NB4 (cell line): ENCODE data around the gene LRRC4B.

Source experiments
- DNase-seq: peaks from one replicate; pipeline ENCODE4 v3.0.0; 2010; ENCODE audit warnings: low read depth
- H3K4me3 ChIP-seq: one replicate; pipeline ENCODE4 v1.5.1; 2011; ENCODE audit warnings: mild to moderate bottlenecking, low read depth, low read length, moderate library complexity
- MYC ChIP-seq: IDR thresholded peaks from 2 replicates; pipeline ENCODE4 v1.6.1; 2011; ENCODE audit warnings: low read depth, low read length
- POLR2A ChIP-seq: IDR thresholded peaks from 2 replicates; pipeline ENCODE4 v1.6.1; 2011; ENCODE audit warnings: mild to moderate bottlenecking; ENCODE audit not compliant: insufficient read length; ENCODE audit errors: extremely low read depth
- TF ChIP-seq, protein P1 (sequence below): IDR thresholded peaks from 2 replicates; pipeline ENCODE4 v1.6.1; 2011; ENCODE audit warnings: low read depth, low read length
- TF ChIP-seq, protein P2 (sequence below): IDR thresholded peaks from one replicate; pipeline ENCODE4 v1.5.1; 2012; ENCODE audit warnings: low read depth, low read length

Gene LRRC4B

DNA sequence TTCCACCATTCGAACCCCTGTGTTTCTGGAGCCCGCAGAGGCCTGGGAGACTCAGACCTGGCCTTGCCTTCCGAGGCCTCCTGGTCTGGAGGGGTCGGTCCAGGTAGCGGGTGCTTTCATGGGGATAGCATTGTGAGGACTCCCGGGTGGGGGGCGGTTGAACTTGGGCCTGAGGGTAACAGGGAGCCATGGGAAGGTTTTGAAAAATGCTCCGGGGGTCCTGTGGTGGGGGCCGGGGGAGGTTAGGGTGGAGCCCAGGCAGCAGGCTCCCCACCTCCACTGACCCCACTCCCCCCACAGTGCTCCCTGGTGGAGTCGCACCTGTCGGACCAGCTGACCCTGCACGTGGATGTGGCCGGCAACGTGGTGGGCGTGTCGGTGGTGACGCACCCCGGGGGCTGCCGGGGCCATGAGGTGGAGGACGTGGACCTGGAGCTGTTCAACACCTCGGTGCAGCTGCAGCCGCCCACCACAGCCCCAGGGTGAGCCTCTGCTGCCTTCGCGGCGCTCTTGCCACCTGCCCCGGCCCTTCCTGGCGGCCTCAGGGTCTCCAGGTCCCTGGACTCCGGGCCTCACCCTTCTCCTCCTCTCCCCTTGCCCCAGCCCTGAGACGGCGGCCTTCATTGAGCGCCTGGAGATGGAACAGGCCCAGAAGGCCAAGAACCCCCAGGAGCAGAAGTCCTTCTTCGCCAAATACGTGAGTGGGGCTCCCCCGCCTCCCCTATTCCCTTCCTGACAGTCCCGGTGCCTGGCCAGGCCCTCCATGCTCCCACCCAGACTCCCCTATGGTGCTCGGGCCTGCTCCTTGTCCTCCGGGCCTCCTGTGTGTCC is 87.7 kb downstream of the LRRC4B start:
- H3K4me3 ChIP-seq, result no peak overlapping the region
- TF ChIP-seq, protein P1, sequence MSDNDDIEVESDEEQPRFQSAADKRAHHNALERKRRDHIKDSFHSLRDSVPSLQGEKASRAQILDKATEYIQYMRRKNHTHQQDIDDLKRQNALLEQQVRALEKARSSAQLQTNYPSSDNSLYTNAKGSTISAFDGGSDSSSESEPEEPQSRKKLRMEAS, result no peak
- TF ChIP-seq, protein P2, sequence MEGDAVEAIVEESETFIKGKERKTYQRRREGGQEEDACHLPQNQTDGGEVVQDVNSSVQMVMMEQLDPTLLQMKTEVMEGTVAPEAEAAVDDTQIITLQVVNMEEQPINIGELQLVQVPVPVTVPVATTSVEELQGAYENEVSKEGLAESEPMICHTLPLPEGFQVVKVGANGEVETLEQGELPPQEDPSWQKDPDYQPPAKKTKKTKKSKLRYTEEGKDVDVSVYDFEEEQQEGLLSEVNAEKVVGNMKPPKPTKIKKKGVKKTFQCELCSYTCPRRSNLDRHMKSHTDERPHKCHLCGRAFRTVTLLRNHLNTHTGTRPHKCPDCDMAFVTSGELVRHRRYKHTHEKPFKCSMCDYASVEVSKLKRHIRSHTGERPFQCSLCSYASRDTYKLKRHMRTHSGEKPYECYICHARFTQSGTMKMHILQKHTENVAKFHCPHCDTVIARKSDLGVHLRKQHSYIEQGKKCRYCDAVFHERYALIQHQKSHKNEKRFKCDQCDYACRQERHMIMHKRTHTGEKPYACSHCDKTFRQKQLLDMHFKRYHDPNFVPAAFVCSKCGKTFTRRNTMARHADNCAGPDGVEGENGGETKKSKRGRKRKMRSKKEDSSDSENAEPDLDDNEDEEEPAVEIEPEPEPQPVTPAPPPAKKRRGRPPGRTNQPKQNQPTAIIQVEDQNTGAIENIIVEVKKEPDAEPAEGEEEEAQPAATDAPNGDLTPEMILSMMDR, result no peak
- TF ChIP-seq POLR2A (no peak), MYC (no peak)
- no peak for DNase-seq

DNA sequence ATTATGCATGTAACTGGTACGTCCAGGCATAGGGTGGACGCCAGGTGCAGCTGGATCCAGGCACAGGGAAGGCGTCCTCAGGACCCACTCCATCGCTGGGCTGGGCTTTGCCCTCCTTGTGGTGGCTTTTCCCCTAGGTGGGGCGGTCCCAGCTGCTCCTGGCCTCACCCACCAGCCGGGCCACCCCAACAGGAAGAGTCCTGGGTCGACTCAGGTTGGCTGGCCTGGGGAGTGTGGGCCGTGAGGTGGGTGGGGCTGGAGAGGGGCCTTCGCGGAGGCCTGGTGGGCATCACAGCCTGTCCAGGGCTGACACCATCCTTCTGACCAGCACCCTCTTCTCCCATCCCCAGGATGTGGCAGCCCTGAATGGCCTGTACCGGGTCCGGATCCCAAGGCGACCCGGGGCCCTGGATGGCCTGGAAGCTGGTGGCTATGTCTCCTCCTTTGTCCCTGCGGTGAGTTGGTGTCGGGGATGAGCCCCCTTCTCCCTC is 88.4 kb downstream of the LRRC4B start:
- no peak overlapping the region for H3K4me3 ChIP-seq
- TF ChIP-seq POLR2A (no peak), MYC (no peak)
- TF ChIP-seq, protein P2, result no peak
- TF ChIP-seq, protein P1, result no peak
- no peak for DNase-seq

- no peak for DNase-seq
- TF ChIP-seq MYC (peak; percentile 21; the same call in 1 of the 2 replicates), POLR2A (no peak)
- TF ChIP-seq, protein P1, result peak; percentile 56
- TF ChIP-seq, protein P2, result peak; percentile 36
Observed at GRCh38 chr19:50478901-50479715, 89.1 kb downstream of the LRRC4B start.

GRCh38 chr19:50477751-50478515 is 90.3 kb downstream of the LRRC4B start:
- H3K4me3 ChIP-seq, result no peak overlapping the region
- TF ChIP-seq MYC (no peak), POLR2A (no peak)
- TF ChIP-seq, protein P1, result no peak
- TF ChIP-seq, protein P2, result no peak
- no peak for DNase-seq

More at GRCh38 chr19:50478901-50479715, 89.1 kb downstream of the LRRC4B start:
- H3K4me3 ChIP-seq, result no peak overlapping the region

- H3K4me3 ChIP-seq, result peak overlapping the region; percentile 44
- no peak for DNase-seq
- TF ChIP-seq, protein P2, result no peak
- TF ChIP-seq, protein P1, result no peak
- TF ChIP-seq POLR2A, result no peak
- no peak for TF ChIP-seq MYC
Observed at GRCh38 chr19:50476907-50477238, 91.4 kb downstream of the LRRC4B start.
